NCI-H345 (cell line): Measurements from ENCODE around the gene TMEM89.

ENCODE experiments used
- DNase-seq: peaks from one replicate; lab custom pipeline; 2025; lab: John Stamatoyannopoulos, UW

Gene TMEM89

GRCh38 chr3:48588230-48588629, 33.3 kb downstream of the TMEM89 start:
- DNase-seq, result no peak

GRCh38 chr3:48587686-48588085, 33.9 kb downstream of the TMEM89 start:
- DNase-seq, result no peak

- no peak for DNase-seq
Observed at GRCh38 chr3:48585411-48585810, 36.2 kb downstream of the TMEM89 start.

- DNase-seq, result no peak
Observed at GRCh38 chr3:48584836-48585235, 36.7 kb downstream of the TMEM89 start.

GRCh38 chr3:48581621-48582481, 39.7 kb downstream of the TMEM89 start:
- DNase-seq, result no peak

GRCh38 chr3:48576647-48577046, 44.9 kb downstream of the TMEM89 start:
- no peak for DNase-seq

- DNase-seq, result no peak
Observed at GRCh38 chr3:48575366-48575765, 46.2 kb downstream of the TMEM89 start.

- no peak for DNase-seq
Observed at GRCh38 chr3:48573973-48574585, 47.5 kb downstream of the TMEM89 start.

- no peak for DNase-seq
Observed at GRCh38 chr3:48572517-48572916, 49.1 kb downstream of the TMEM89 start.

GRCh38 chr3:48571938-48572337, 49.6 kb downstream of the TMEM89 start:
- DNase-seq, result no peak
